H1 (cell line): ENCODE measurements around the gene DISC1. TPM values are rescaled to one million over a fixed set of nuclear protein-coding genes. Genes with fewer than 3 reads are reported as not detected.

Experiments used
- polyA plus RNA-seq, 7 experiments: library from polyadenylated mRNA; depleted of rRNA in 3 of 7; stranded (reverse) in 5 of 7; unstranded in 2 of 7; fragments of >200 nt in 5 of 7; fragments of 200-250 nt in 2 of 7; gene quantifications; 1 replicate in 5 of 7; 2 replicates in 1 of 7; 4 replicates in 1 of 7; pipeline versions ENCODE4 v1.2.1 to v1.2.3, GENCODE V29; 2011 to 2013; ENCODE audit warnings: missing spikeins in 2 of 7, mixed read lengths in 2 of 7
- total RNA-seq: library from RNA; stranded (reverse); fragmentation: NEBNext Ultra II Directional; extraction: Animal tissue kit (Norgen Biotek cat#: 25700); gene quantifications from 2 replicates; pipeline ENCODE4 v1.2.1, GENCODE V29; 2021
- TF ChIP-seq, protein P1 (sequence below): IDR thresholded peaks from 2 replicates; pipeline ENCODE4 v1.6.1; 2011; ENCODE audit warnings: low read length, improper control_type of control experiment

Gene DISC1
- total and polyA plus RNA-seq, 2 of the 8 experiments (the other 6 are each of a cell fraction or from before 2014, with no cell fraction given), result 1.1 to 3.5 TPM

DNA sequence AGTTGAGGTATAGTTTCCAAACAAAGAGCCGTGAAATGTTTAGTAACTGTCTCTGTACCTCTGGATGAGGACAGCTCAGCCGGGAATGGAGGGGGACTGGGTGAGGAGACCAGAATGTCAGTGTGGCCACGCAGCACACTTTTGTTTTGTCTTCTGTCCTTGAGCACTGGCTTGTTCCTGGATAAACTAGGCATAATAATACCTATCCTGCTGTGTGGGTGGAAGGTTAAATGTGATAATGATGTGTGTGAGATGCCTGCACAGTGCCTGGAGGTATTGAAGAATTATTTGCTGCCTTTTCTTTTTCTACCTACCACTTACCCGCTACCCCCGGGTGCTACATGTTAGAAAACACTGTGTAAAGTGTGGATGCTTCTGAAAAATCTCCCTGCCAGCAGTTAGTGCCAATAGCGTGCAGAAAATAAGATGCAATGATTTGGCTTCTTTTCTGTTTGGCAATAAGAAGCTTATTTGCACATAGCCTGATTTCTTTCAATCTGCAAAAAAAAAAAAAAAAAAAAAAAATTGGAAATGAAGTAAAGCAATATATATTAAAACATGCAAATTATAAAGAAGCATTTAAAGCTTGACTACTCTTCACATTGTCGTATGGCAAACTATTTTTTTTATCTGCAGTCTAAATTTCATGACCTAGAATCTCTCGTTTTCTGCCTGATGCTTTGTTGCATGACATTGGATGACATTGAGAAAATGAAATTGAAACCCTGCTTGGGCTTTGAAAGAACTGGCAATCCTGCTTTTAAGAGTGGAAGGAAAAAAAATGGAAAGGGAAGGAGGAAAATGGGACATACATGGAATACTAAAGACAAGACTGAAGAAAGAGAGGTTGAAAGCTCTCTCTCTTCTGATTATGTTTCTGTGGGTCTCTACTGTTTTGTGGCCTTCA, 89.5 kb downstream of the DISC1 start (continued):
- TF ChIP-seq, protein P1, sequence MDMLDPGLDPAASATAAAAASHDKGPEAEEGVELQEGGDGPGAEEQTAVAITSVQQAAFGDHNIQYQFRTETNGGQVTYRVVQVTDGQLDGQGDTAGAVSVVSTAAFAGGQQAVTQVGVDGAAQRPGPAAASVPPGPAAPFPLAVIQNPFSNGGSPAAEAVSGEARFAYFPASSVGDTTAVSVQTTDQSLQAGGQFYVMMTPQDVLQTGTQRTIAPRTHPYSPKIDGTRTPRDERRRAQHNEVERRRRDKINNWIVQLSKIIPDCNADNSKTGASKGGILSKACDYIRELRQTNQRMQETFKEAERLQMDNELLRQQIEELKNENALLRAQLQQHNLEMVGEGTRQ, result no peak
